Hematopoietic multipotent progenitor cell treated with erythropoietin and hydrocortisone succinate and interleukin-3 and kit ligand, for 4 days (in vitro differentiated cells): ENCODE measurements around the gene FAM200A.
A peak's percentile ranks its signal among the peaks of the same experiment; 100 is the strongest.
"Not testable (repeated sequence)": the region's sequence is repeated elsewhere in the genome, so short reads cannot be mapped to it uniquely, and the experiment has no call there.

Experiments
- DNase-seq: peaks from one replicate; pipeline ENCODE4 v3.0.0-alpha.2; 2015

FAM200A gene

GRCh38 chr7:99558306-99559174, 6.6 kb upstream of the FAM200A start, which contains the start of gene ZNF655:
Gene ZNF655 (plus strand): TSS chr7:99558642. CDS start chr7:99560560, 1,918 bp downstream.
- peak; percentile 94 for DNase-seq

GRCh38 chr7:99557940-99558305, 6.0 kb upstream of the FAM200A start:
- DNase-seq = no peak

GRCh38 chr7:99557196-99557607, 5.3 kb upstream of the FAM200A start:
- peak; percentile 27 for DNase-seq

- DNase-seq = no peak
Observed at GRCh38 chr7:99554939-99555338, 3.0 kb upstream of the FAM200A start.

DNA sequence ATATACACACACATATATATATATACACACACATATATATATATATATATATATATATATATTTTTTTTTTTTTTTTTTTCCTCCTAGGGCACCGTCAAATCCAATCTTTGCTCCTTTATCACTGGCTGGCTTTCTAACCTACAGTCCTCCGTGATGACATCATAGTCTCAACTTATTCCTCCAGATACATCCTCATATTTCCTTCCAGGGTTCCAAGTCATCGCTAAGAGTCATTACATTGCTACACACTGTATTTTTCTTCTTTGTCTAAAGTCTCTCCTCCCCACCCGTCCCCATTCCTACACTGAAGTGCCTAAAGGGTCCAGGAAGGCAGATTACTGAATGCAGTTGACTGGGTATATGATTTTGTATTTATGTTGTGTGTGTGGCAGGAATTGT, 1.1 kb upstream of the FAM200A start:
- DNase-seq = no peak

- peak; percentile 22 for DNase-seq
Observed at GRCh38 chr7:99551334-99551733, 580 bp downstream of the FAM200A start.

DNA sequence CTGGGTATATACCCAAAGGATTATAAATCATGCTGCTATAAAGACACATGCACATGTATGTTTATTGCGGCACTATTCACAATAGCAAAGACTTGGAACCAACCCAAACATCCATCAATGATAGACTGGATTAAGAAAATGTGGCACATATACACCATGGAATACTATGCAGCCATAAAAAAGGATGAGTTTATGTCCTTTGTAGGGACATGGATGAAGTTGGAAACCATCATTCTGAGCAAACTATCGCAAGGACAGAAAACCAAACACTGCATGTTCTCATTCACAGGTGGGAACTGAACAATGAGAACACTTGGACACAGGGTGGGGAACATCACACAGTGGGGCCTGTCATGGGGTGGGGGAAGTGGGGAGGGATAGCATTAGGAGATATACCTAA, 2.4 kb downstream of the FAM200A start:
- DNase-seq = not testable (repeated sequence)

- DNase-seq = not testable (repeated sequence)
Observed at GRCh38 chr7:99545308-99545707, 6.6 kb downstream of the FAM200A start.

DNA sequence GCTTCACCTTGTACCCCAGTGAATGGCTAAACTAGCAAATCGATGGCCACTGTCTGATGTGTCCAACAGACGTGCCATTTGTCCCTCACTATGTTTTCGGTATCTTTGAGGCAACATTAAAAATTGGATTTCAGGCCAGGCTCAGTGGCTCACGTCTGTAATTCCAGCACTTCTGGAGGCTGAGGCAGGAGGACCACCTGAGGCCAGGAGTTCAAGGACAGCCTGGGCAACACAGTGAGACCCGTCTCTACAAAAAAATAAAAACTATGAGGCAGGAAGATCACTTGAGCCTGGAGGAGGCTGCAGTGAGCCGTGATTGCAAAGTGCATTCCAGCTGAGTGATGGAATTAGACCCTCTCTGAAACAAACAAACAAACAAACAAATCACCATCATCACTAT, 8.0 kb downstream of the FAM200A start:
- no peak for DNase-seq

- no peak for DNase-seq
Observed at GRCh38 chr7:99543081-99543671, 8.7 kb downstream of the FAM200A start.

DNA sequence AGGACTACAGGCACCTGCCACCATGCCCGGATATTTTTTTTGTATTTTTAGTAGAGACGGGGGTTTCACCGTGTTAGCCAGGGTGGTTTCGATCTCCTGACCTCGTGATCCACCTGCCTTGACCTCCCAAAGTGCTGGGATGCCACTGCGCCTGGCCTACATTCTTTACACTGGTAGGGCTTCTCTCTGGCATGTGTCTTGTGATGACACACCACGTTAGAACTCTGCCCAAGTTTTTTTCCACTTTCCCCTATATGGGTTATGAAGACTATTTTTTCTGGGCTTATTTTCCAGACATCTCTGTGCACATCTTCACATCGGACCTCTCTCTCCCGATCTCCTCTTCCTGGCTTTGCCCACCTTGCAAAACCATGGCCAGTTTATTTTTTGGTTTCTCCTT, 10.7 kb downstream of the FAM200A start:
- DNase-seq = no peak

DNA sequence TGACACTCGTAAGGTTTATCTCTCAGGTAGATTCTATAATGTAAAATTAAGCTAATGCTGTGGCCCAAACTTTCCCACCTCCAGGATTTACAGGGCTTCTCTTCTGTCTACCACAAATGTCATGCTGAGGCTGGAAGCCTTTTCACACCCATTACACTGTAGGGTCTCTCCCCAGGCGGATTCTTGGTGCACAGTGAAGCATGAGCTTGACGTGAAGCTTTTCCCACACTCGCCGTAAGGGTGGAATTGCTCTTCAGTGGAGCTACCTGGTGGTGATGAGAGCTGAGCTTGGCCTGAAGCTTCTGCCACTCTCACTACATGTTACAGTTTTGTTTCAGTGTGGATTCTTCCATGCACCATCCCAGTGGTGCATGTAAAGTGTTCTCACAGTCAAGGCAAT, 11.4 kb downstream of the FAM200A start:
- no peak for DNase-seq

DNA sequence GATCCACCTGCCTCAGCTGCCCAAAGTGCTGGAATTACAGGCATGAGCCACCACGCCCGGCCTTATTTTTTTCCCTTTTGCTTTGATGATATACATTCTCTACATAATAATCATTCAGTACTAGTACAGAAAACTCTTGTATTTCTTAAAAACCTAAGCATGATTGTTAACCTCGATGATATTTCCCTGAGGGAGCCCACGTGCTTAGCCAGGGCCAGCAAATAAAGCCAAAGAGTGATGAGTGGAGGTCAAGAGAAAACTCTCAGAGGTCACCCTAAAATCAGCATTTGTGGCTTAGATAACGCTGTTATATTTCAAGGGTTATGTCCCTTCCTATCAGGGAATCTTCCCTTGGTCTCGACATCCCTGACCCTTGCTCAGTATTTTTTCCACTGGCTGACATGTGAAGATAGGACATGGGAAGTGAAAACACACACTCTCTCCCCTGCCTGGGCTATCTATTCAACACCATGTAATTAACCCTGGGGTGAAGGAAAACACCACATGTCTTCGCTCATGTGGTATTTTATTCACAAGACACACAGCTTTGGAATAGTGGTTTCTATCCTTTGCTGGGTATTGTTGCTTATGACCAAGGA, 12.6 kb downstream of the FAM200A start:
- no peak for DNase-seq

GRCh38 chr7:99535667-99536066, 16.2 kb downstream of the FAM200A start:
- DNase-seq = no peak

- DNase-seq = no peak
Observed at GRCh38 chr7:99531354-99531765, 20.6 kb downstream of the FAM200A start.

DNA sequence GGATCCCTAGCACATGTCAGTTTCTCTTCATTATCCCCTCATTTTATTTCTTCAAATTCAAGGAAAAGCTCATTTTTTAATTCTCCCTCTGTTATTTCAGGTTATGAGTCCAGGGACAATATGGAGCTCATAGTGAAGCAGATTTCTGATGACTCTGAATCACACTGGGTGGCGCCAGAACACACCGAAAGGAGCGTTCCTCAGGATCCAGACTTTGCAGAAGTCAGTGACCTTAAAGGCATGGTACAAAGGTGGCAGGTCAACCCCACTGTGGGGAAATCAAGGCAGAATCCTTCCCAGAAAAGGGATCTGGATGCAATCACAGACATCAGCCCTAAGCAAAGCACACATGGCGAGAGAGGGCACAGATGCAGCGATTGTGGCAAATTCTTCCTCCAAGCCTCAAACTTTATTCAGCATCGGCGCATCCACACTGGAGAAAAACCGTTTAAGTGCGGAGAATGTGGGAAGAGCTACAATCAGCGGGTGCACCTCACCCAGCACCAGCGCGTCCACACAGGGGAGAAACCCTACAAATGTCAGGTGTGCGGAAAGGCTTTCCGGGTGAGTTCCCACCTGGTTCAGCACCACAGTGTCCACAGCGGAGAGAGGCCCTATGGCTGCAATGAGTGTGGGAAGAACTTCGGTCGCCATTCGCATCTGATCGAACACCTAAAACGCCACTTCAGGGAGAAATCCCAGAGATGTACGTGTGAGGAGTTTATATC, 26.0 kb downstream of the FAM200A start:
- DNase-seq = peak; percentile 66

DNA sequence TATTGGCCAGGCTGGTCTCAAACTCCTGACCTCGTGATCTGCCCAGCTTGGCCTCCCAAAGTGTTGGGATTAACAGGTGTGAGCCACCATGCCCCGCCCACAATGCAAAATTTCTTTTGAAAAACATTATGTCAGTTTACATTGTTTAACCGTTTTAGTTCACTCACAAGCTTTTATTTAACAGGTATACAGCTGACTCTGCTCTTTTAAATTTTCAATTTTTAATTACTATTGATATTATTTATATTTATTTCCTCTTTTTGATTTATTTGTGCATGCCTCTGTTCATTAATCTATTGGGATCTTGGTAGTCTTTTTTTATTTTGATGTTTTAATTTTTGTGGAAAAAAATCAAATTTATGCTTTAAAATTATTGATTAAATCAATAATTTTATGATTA, 30.5 kb downstream of the FAM200A start:
- DNase-seq = no peak

- no peak for DNase-seq
Observed at GRCh38 chr7:99514050-99514449, 37.9 kb downstream of the FAM200A start.

GRCh38 chr7:99505324-99505662, 46.6 kb downstream of the FAM200A start:
- DNase-seq = no peak

DNA sequence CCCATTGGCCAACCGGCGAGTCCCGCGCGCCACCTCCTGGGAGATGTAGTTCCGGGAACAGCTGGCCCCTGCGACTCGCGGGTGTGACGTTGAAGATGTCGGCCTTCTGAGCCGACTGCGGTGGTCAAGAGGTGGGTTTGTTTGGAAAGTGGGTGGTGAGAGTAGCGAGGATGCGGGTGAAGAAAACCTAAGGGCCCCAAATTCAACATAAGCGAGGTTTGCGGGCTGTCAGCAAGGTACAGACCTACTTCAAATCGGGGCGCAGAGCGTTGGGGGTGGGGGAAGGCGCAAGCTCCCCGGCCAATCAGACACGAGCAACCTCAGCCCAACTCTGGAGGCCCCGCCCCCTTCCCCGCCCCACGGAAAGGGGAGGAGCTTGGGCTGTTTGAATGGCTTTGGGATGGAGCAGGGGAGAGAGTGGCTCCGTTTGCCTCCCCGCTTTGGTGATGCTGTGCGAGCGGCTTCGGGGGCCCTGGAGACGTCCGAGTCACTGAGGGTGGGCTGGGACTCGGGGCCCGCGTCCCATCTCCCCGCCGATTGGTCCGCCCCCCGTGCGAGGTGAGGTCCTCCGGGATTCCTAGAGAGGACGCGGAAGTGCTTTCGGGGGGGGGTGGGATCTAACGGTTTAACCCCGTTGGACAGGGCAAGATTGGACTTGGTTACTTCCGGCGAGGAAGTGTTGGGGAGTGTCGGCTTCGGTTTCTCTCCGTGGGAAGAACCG, 47.2 kb downstream of the FAM200A start, which contains the start of gene ZKSCAN5:
TSS of gene ZKSCAN5 (plus strand) at position 60 of the 721 bp plus-strand sequence. CDS start 1,383 bp downstream, outside the sequence.
- peak; percentile 99 for DNase-seq

GRCh38 chr7:99504281-99504602, 47.7 kb downstream of the FAM200A start:
- no peak for DNase-seq

- DNase-seq = peak; percentile 53
Observed at GRCh38 chr7:99501236-99501635, 50.7 kb downstream of the FAM200A start.

DNA sequence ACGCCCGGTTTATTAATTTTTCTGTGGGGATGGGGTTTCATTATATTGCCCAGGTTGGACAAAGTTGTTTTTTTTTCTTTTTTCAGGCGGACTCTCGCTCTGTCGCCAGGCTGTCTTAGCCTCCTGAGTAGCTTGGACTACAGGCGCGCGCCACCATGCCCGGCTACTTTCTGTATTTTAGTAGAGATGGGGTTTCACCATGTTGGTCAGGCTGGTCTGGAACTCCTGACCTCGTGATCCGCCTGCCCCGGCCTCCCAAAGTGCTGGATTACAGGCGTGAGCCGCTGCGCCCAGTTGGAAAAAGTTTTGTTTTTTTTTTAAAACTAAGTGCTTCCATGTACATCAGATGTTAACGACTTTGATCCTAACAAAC, 51.3 kb downstream of the FAM200A start:
- DNase-seq = no peak
